Right lobe of liver (tissue), 6 donors: ENCODE results near the gene VASH2. TPM values are rescaled to one million over a fixed set of nuclear protein-coding genes. Genes with fewer than 3 reads are reported as not detected.
"Not testable (repeated sequence)": the region's sequence is repeated elsewhere in the genome, so short reads cannot be mapped to it uniquely, and the experiment has no call there.

ENCODE experiments used
- ATAC-seq, 4 donors: fragments of 200-7000 bp; cut with Tn5 transposase; one replicate each; pipeline ENCODE4 v1.9.1; 2020; ENCODE audit warnings: mild to moderate bottlenecking in 4 of 4, moderate library complexity in 4 of 4
- DNase-seq, 3 donors: peaks; one replicate each; pipeline ENCODE4 v3.0.0-alpha.2; 2020
- H3K27ac ChIP-seq, 3 donors: fragments of 200-600 bp; one replicate each; pipeline ENCODE4 v1.8.0; 2022
- H3K27me3 ChIP-seq, 2 donors: fragments of 200-600 bp; one replicate each; pipeline ENCODE4 v1.8.0; 2022
- H3K36me3 ChIP-seq, 4 donors: fragments of 200-600 bp; sonication (generic) in 1 of 4; one replicate each; pipeline versions ENCODE4 v1.5.1 to v1.8.0; 2017 to 2022; ENCODE audit warnings: control low read depth in 1 of 4
- H3K4me1 ChIP-seq, 4 donors: fragments of 200-600 bp; sonication (generic) in 1 of 4; one replicate each; pipeline versions ENCODE4 v1.5.1 to v1.8.0; 2017 to 2022; ENCODE audit warnings: control low read depth in 1 of 4
- H3K4me3 ChIP-seq, 3 donors: fragments of 200-600 bp; one replicate each; pipeline ENCODE4 v1.8.0; 2022
- H3K9me3 ChIP-seq, 4 donors: fragments of 200-600 bp; sonication (generic) in 1 of 4; one replicate each; pipeline versions ENCODE4 v1.5.1 to v1.8.0; 2017 to 2022; ENCODE audit warnings: control low read depth in 1 of 4
- POLR2A ChIP-seq: fragments of 450-650 bp; IDR thresholded peaks from one replicate; pipeline ENCODE4 v1.6.1; 2017; ENCODE audit warnings: antibody characterized with exemption, mild to moderate bottlenecking
- WGBS: methylation state at CpG from one replicate; pipeline ENCODE4 v1.1.6; 2018; ENCODE audit warnings: low coverage, low lambda C conversion rate; ENCODE audit not compliant: insufficient coverage; ENCODE audit errors: missing lambda C conversion rate; 5-methylcytosine and 5-hydroxymethylcytosine counted together
- intact Hi-C, 2 donors: fragments of 100-400 bp; cut with DNase I; formaldehyde crosslinking; loops; one replicate each; pipeline versions ENCODE4 v1.11.2 to v1.14.1; 2022
- total RNA-seq, 6 experiments: library from RNA; depleted of rRNA in 2 of 6; stranded (reverse); fragments of >200 nt in 2 of 6; fragmentation: NEBNext Ultra II Directional in 3 of 6; extraction: Animal tissue kit (Norgen Biotek cat#: 25700) in 3 of 6; gene quantifications; one replicate each; pipeline versions ENCODE4 v1.1.0 to v1.2.4, GENCODE V29; 2016 to 2023
- TF ChIP-seq, protein P1 (sequence below), 4 donors: fragments of 200-600 bp in 3 of 4; fragments of 450-650 bp in 1 of 4; IDR thresholded peaks; one replicate each; pipeline versions ENCODE4 v1.5.1 to v1.8.0; 2016 to 2022; ENCODE audit warnings: antibody characterized with exemption in 4 of 4, mild to moderate bottlenecking in 2 of 4
- donor health status: DM: no; HTN: yes; CAD: no.
- donor health status: DM: no; HTN: no; CAD: no.
- donor health status: DM: no; HTN: no; CAD: no.
- donor health status: DM: no; HTN: yes; CAD: no.
- donor health status: DM: no; HTN: yes; CAD: no.

VASH2 gene
- total RNA-seq, 6 experiments from 2014 or later: 0.04 to 0.32 (median 0.07) TPM; not detected in 3

DNA sequence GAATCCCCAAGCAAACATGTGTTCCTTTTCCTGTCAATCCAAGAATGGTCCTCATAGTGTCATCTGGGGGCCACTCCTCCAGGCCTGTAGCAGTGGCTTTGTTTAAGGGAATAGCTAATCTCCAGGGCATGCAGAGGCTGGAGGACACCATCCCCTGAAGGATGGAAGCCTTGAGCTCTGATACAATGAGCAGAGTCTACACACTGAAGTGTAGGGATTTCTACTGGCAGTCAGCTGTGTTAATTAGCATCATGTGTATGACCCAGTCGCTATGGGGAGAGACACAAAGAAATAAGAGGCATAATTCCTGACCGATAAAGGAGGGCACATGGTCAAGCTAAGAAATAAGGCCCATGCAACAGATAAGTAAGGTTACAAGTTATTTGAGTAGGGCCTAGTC, 36.2 kb downstream of the VASH2 start:
- Histone ChIP-seq H3K27me3 (no peaks in the 10 kb centered on the region), H3K4me3 (no peak overlapping the region), H3K9me3 (no peaks in the 10 kb centered on the region), H3K4me1 (no peaks in the 10 kb centered on the region), H3K36me3 (peaks cover 0 to 5% (median 0%) of the 10 kb centered on the region in 4 donors), H3K27ac (no peak overlapping the region)
- no peak for DNase-seq
- intact Hi-C loops: no loop called here
- WGBS: 90% methylated on average over 2 of the region's 2 CpGs
- no peak for ATAC-seq
- TF ChIP-seq, protein P1, sequence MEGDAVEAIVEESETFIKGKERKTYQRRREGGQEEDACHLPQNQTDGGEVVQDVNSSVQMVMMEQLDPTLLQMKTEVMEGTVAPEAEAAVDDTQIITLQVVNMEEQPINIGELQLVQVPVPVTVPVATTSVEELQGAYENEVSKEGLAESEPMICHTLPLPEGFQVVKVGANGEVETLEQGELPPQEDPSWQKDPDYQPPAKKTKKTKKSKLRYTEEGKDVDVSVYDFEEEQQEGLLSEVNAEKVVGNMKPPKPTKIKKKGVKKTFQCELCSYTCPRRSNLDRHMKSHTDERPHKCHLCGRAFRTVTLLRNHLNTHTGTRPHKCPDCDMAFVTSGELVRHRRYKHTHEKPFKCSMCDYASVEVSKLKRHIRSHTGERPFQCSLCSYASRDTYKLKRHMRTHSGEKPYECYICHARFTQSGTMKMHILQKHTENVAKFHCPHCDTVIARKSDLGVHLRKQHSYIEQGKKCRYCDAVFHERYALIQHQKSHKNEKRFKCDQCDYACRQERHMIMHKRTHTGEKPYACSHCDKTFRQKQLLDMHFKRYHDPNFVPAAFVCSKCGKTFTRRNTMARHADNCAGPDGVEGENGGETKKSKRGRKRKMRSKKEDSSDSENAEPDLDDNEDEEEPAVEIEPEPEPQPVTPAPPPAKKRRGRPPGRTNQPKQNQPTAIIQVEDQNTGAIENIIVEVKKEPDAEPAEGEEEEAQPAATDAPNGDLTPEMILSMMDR (IDR thresholded peaks at IDR 0.05): no peak
- no peak for TF ChIP-seq POLR2A

DNA sequence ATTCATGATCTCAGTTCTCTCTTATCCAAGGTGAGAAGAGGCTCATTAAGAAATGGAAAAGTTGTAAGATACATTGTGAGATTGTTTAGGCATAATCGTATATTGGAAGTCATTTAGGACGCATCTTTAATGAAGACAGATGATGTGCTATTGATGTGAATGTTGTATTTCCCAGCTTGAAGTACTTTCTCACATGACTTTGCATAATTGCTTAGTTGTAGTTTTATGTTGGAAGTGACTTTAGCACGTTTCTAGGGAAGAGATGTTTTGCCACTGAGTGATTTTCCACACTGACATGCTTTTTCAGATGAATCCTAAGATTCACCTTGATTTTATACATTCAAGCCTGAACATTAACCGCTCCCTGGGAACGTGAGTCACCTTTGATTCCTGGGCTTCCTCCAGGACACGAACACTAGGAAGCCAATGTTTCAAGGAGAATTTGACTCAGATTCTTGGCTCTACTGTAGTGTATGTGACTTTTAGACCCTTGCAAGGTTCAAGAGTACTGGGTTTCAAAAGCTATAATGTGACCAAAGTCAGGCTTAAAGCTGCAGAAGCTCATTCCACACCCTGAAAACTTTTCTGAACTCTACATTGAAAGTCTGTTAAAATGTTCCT, 37.5 kb downstream of the VASH2 start:
- Histone ChIP-seq H3K27me3 (no peaks in the 10 kb centered on the region), H3K4me3 (no peak overlapping the region), H3K4me1 (no peaks in the 10 kb centered on the region), H3K9me3 (no peaks in the 10 kb centered on the region), H3K36me3 (peaks cover 0 to 5% (median 0%) of the 10 kb centered on the region in 4 donors), H3K27ac (no peak overlapping the region)
- 48% methylated on average over 4 of the region's 6 CpGs for WGBS
- ATAC-seq: no peak
- no peak for TF ChIP-seq POLR2A
- TF ChIP-seq, protein P1 (IDR thresholded peaks at IDR 0.05): no peak
- no peak for DNase-seq
- intact Hi-C loops: no loop called here

DNA sequence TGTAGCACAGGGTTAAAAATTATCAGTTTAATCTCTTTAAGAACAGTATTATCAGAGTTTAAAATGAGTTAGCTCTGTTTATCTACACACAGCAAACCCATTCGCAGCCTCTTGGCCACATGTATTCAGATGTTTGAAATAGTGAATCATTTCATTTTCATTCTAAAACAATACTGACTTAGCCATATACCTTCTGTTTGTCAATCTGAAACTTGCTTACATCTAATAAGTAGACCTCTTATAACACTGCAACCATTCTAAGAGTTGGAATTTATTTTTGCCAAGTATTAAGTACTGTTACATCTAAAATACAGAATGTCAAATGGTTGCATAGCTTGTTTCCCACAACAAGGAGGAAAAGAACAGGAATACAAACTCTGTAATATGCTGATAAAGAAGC, 39.9 kb downstream of the VASH2 start:
- no peak for TF ChIP-seq POLR2A
- TF ChIP-seq, protein P1 (IDR thresholded peaks at IDR 0.05): no peak
- Histone ChIP-seq H3K36me3 (peaks cover 0 to 15% (median 2%) of the 10 kb centered on the region in 4 donors), H3K4me3 (no peak overlapping the region), H3K9me3 (no peaks in the 10 kb centered on the region), H3K27me3 (no peaks in the 10 kb centered on the region), H3K27ac (no peak overlapping the region), H3K4me1 (no peaks in the 10 kb centered on the region)
- DNase-seq: no peak
- 74% methylated on average over 1 of the region's 1 CpG for WGBS
- ATAC-seq: no peak
- intact Hi-C loops: no loop called here

DNA sequence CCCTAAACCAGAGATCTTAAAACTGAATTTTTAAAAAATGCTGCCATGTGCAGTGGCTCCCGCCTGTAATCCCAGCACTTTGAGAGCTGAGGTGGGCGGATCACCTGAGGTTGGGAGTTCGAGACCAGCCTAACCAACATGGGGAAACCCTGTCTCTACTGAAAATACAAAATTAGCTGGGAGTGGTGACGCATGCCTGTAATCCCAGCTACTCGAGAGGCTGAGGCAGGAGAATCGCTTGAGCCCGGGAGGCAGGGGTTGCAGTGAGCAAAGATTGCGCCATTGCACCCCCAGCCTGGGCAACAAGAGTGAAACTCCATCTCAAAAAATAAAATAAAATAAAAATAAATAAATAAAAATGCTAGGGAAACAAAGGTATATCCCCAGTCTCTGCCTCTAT, 43.6 kb downstream of the VASH2 start:
- H3K27ac ChIP-seq, H3K9me3 ChIP-seq, H3K4me1 ChIP-seq, DNase-seq, intact Hi-C loops, H3K4me3 ChIP-seq, ATAC-seq, H3K27me3 ChIP-seq: not testable (repeated sequence)
- peaks cover 0 to 23% (median 11%) of the 10 kb centered on the region in 4 donors for H3K36me3 ChIP-seq
- WGBS: 90% methylated on average over 6 of the region's 8 CpGs

DNA sequence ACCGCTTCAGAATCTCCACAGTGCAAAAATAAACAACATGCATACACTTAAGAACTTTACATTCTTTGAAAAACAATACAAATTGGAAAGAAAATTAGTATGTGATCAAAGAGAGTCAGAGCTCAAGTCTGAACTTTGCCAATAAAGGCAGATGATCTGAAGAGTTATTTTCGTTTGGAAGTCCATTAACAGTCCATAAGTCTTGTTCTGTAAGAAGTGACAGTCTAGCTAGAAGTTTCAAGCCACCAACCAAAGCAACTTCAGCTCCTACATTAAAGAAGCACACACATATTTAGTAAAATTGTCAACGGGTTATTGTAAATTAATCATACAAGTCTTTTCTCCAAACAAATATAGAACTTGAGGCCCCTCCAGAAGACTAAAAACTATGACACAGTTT, 44.6 kb downstream of the VASH2 start:
- Histone ChIP-seq H3K4me3 (no peak overlapping the region), H3K9me3 (no peaks in the 10 kb centered on the region), H3K4me1 (no peaks in the 10 kb centered on the region), H3K27me3 (no peaks in the 10 kb centered on the region), H3K36me3 (peaks cover 0 to 24% (median 9%) of the 10 kb centered on the region in 4 donors), H3K27ac (no peak overlapping the region)
- WGBS: 73% methylated on average over 3 of the region's 3 CpGs
- TF ChIP-seq POLR2A: no peak
- TF ChIP-seq, protein P1 (IDR thresholded peaks at IDR 0.05): no peak
- intact Hi-C loops: no loop called here
- ATAC-seq (no peak), DNase-seq (no peak)
